HFF-Myc (cell line): ENCODE data around the gene KCNQ1.
A peak's percentile ranks its signal among the peaks of the same experiment; 100 is the strongest.

Experiments used
- DNase-seq: peaks from one replicate; pipeline ENCODE4 v3.0.0-alpha.2; 2011; ENCODE audit warnings: low read depth; ENCODE audit errors: extremely low read depth
- H3K4me3 ChIP-seq: replicated peaks from 2 replicates; pipeline ENCODE4 v1.5.1; 2011; ENCODE audit warnings: low read depth, mild to moderate bottlenecking, control low read depth, low read length
- TF ChIP-seq, protein P1 (sequence below): IDR thresholded peaks from 2 replicates; pipeline ENCODE4 v1.5.1; 2012; ENCODE audit warnings: mild to moderate bottlenecking, low read depth, low read length, control low read depth; ENCODE audit errors: missing control alignments

KCNQ1 gene

DNA sequence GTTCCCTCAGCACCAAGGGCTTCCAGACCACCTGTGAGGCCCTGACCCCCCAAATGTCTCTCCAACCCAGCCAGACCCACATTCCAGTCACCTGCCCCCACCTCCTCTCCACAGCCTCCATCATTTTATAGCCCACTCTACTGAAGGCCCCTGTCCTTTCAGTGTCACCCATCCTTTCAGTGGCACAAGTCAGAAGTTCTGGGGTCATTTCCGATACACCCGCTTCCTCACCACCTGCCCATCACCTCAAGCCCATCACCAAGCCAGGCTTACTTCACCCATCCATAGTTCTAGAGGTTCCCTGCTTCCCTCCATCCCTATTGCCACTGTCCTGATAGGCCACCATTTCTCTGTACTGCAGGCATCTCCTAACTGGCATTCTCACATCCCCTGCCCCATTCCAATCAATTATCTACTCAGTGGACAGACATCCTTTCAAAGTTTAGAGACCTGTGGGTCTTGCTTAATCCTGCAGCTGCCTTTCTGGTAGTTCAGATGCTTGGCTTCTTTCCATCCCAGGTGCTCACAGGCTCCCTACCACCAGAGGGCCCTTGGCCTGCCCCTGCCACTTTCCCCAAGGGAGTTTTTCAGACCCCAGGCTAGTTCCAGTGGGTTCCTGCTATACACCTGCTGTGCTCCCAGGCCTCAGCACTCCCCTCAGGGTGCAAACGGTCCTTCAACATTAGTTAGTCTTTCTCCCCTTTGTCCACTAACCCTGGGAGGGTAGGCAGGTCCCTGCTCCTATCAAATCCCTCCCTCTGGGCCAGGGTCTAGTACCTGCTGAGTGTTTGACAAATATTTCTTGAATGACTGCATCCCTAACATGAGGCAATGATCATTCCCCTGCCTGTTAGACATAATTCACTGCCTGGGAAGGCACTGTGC, 247.4 kb downstream of the KCNQ1 start:
- TF ChIP-seq, protein P1, sequence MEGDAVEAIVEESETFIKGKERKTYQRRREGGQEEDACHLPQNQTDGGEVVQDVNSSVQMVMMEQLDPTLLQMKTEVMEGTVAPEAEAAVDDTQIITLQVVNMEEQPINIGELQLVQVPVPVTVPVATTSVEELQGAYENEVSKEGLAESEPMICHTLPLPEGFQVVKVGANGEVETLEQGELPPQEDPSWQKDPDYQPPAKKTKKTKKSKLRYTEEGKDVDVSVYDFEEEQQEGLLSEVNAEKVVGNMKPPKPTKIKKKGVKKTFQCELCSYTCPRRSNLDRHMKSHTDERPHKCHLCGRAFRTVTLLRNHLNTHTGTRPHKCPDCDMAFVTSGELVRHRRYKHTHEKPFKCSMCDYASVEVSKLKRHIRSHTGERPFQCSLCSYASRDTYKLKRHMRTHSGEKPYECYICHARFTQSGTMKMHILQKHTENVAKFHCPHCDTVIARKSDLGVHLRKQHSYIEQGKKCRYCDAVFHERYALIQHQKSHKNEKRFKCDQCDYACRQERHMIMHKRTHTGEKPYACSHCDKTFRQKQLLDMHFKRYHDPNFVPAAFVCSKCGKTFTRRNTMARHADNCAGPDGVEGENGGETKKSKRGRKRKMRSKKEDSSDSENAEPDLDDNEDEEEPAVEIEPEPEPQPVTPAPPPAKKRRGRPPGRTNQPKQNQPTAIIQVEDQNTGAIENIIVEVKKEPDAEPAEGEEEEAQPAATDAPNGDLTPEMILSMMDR = peak; percentile 19
- H3K4me3 ChIP-seq = no peak overlapping the region
- no peak for DNase-seq

DNA sequence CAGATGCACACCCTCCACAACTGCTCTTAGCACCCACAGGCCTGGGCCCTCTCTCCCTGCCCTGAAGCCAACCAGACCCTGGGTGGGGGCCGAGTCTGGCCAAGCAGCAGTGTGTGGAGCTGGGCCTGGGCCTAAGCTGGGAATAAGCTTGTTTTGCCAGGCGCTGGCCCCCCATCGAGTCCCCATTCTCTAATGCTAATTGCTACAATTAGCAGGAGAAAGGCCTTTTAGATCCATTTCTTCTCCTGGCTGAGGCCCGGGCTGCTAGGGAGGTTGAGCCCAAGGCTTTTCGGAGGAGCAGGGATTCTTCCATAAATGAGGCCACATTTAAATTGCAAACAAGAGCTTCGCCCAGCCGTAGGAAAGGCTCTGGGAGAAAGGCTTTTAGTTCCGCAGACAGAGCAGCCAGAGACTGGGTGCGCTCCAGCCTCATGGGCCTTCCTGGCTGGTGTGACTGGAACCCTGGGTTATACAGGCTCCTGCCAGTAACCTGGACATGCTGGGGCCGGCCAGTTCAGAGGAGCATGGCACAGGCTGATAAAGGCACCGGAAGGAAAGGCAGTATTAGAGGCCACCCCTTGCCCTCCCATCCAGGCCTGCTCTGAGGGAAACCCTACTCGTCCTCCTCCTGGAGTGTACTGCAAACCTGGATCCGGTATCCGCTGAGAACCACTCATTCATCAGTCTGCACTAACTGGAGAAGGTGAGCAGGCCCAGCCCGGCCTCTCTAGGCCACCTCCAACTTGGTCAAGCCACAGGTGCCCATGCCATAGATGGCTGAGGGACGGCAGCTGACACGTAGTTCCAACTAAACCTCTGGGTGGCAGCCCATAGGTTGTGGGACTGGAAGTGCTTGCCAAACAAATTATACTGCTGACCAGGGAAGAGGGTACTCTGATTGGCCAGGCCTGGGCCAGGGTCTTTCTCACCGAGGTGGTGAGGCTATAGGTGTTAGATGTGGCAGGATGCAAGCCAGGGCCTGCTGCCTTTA, 248.8 kb downstream of the KCNQ1 start:
- TF ChIP-seq, protein P1 = no peak

GRCh38 chr11:2694495-2694894, 249.7 kb downstream of the KCNQ1 start:
- no peak overlapping the region for H3K4me3 ChIP-seq
- TF ChIP-seq, protein P1 = no peak

More for the DNA sequence above, 248.8 kb downstream of the KCNQ1 start:
- no peak overlapping the region for H3K4me3 ChIP-seq
- no peak for DNase-seq

DNA sequence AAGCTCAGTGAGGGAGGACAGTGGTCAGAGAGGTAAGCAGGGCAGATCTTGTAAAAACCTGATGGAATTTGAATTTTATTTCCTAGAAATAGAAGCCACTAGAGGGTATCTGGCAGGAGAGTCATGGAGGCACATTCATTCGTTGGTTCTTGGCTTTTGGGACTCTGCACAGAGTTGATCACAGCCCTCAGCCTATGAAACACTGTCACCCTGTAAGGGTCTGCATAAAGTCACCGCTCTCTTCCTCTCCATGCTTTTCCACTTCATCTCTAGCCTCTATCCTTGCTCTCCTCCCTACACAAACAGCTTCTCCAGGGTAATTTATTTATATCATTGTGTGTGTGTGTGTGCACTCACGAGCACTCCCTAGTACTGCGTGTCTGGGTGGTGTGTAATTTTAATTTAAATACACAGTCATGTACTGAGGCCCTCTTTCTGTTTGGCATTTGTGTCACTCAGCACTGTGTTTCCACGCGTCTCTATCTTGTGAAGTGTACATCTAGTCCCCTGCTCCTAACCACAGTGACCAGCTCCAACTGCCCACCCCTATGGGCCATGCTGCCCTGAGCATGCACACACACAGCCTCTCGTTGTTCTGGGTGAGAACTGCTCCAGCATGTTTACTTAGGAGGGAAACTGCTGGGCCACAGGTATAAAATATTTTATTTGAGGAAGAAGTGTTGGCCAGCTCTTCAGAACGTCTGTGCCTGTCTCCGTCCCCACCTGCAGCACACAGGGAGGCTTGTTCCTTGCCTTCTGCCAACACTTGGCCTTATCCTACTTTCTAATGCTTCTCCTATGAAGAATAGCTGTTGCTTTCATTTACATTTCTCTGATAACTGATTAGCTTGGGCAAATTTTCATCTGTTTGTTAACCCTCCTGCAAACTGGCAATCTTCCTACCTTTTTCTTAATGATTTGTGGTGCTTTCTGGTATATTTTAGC, 250.5 kb downstream of the KCNQ1 start:
- no peak for DNase-seq
- no peak overlapping the region for H3K4me3 ChIP-seq
- TF ChIP-seq, protein P1 = no peak

More at GRCh38 chr11:2694495-2694894, 249.7 kb downstream of the KCNQ1 start:
- DNase-seq = no peak

GRCh38 chr11:2696455-2696854, 251.6 kb downstream of the KCNQ1 start:
- H3K4me3 ChIP-seq = no peak overlapping the region
- TF ChIP-seq, protein P1 = no peak
- no peak for DNase-seq

GRCh38 chr11:2697866-2698265, 253.1 kb downstream of the KCNQ1 start:
- H3K4me3 ChIP-seq = peak overlapping the region; percentile 56
- TF ChIP-seq, protein P1 = no peak
- no peak for DNase-seq
